ENCODE data around the gene SPATA13. TPM values are rescaled to one million over a fixed set of nuclear protein-coding genes. Genes with fewer than 3 reads are reported as not detected.

The SPATA13 gene
- total RNA-seq, 1 donor from 2014 or later, result 9.9 TPM

- no peak for DNase-seq (ENCODE audit: missing footprints)
- ATAC-seq, result no peak
- intact Hi-C loops (cut with DNase I), result no loop called here
These were observed 24.7 kb upstream of the SPATA13 start for GRCh38 chr13:24135674-24136300.

- no peak for ATAC-seq
- no peak for DNase-seq (ENCODE audit: missing footprints)
- intact Hi-C loops (cut with DNase I), result no loop called here
These were observed 21.6 kb upstream of the SPATA13 start for GRCh38 chr13:24138911-24139310.

- intact Hi-C loops (cut with DNase I), result no loop called here
- DNase-seq (ENCODE audit: missing footprints), result no peak
- ATAC-seq, result no peak
These were observed 19.1 kb upstream of the SPATA13 start for GRCh38 chr13:24141333-24141910.

- DNase-seq (ENCODE audit: missing footprints) (no peak), ATAC-seq (no peak)
- intact Hi-C loops (cut with DNase I), result no loop called here
These were observed 18.1 kb upstream of the SPATA13 start for GRCh38 chr13:24142453-24142852.

- no peak for DNase-seq (ENCODE audit: missing footprints)
- intact Hi-C loops (cut with DNase I), result no loop called here
- no peak for ATAC-seq
These were observed 17.6 kb upstream of the SPATA13 start for GRCh38 chr13:24142886-24143285.

- ATAC-seq, result no peak
- DNase-seq (ENCODE audit: missing footprints), result no peak
- intact Hi-C loops (cut with DNase I), result no loop called here
These were observed 15.3 kb upstream of the SPATA13 start for GRCh38 chr13:24145240-24145639.

GRCh38 chr13:24145674-24146073, 14.8 kb upstream of the SPATA13 start:
- DNase-seq (ENCODE audit: missing footprints) (no peak), ATAC-seq (no peak)
- intact Hi-C loops (cut with DNase I), result no loop called here

GRCh38 chr13:24146961-24147569, 13.5 kb upstream of the SPATA13 start:
- no peak for DNase-seq (ENCODE audit: missing footprints)
- intact Hi-C loops (cut with DNase I), result no loop called here

GRCh38 chr13:24147570-24147963, 13.0 kb upstream of the SPATA13 start:
- no peak for ATAC-seq
- DNase-seq (ENCODE audit: missing footprints), result no peak
- intact Hi-C loops (cut with DNase I), result no loop called here

More at GRCh38 chr13:24146961-24147569, 13.5 kb upstream of the SPATA13 start:
- no peak for ATAC-seq

GRCh38 chr13:24148414-24149235, 11.9 kb upstream of the SPATA13 start:
- no peak for ATAC-seq
- intact Hi-C loops (cut with DNase I), result no loop called here
- no peak for DNase-seq (ENCODE audit: missing footprints)

- intact Hi-C loops (cut with DNase I), result no loop called here
- ATAC-seq (no peak), DNase-seq (ENCODE audit: missing footprints) (no peak)
These were observed 11.1 kb upstream of the SPATA13 start for GRCh38 chr13:24149246-24150032.

- DNase-seq (ENCODE audit: missing footprints) (no peak), ATAC-seq (no peak)
- intact Hi-C loops (cut with DNase I), result no loop called here
These were observed 9.9 kb upstream of the SPATA13 start for GRCh38 chr13:24150572-24150971.

GRCh38 chr13:24151864-24152263, 8.7 kb upstream of the SPATA13 start:
- intact Hi-C loops (cut with DNase I), result no loop called here
- DNase-seq (ENCODE audit: missing footprints) (no peak), ATAC-seq (no peak)

- no peak for ATAC-seq
- no peak for DNase-seq (ENCODE audit: missing footprints)
- intact Hi-C loops (cut with DNase I), result no loop called here
These were observed 8.0 kb upstream of the SPATA13 start for GRCh38 chr13:24152292-24153214.

GRCh38 chr13:24153347-24153746, 7.2 kb upstream of the SPATA13 start:
- DNase-seq (ENCODE audit: missing footprints) (no peak), ATAC-seq (no peak)
- intact Hi-C loops (cut with DNase I), result no loop called here

GRCh38 chr13:24153979-24154701, 6.4 kb upstream of the SPATA13 start:
- intact Hi-C loops (cut with DNase I), result no loop called here
- no peak for ATAC-seq
- DNase-seq (ENCODE audit: missing footprints), result no peak

- no peak for ATAC-seq
- intact Hi-C loops (cut with DNase I), result no loop called here
- no peak for DNase-seq (ENCODE audit: missing footprints)
These were observed 1.2 kb upstream of the SPATA13 start for GRCh38 chr13:24159357-24159756.

All from Right ventricle myocardium inferior (tissue), 1 donor.